Ascending aorta (tissue), 2 donors: ENCODE measurements around the gene NR2F1. TPM values are rescaled to one million over a fixed set of nuclear protein-coding genes. Genes with fewer than 3 reads are reported as not detected.
A peak's percentile ranks its signal among the peaks of the same experiment; 100 is the strongest.

Experiments used
- DNase-seq, 2 donors: peaks; one replicate each; pipeline ENCODE4 v3.0.0-alpha.2; 2019; ENCODE audit warnings: low spot score in 2 of 2
- H3K27ac ChIP-seq, 2 donors: fragments of 200-600 bp; sonication (generic); one replicate each; pipeline ENCODE4 v1.5.1; 2016 to 2017; ENCODE audit warnings: mild to moderate bottlenecking in 1 of 2
- H3K27me3 ChIP-seq: fragments of 200-600 bp; sonication (generic); one replicate; pipeline ENCODE4 v1.5.1; 2017
- H3K36me3 ChIP-seq, 2 donors: fragments of 200-600 bp; sonication (generic); one replicate each; pipeline ENCODE4 v1.5.1; 2016
- H3K4me1 ChIP-seq, 2 donors: fragments of 200-600 bp; sonication (generic); one replicate each; pipeline ENCODE4 v1.5.1; 2016 to 2017; ENCODE audit warnings: mild to moderate bottlenecking in 1 of 2
- H3K4me3 ChIP-seq, 2 donors: fragments of 200-600 bp; sonication (generic); one replicate each; pipeline ENCODE4 v1.5.1; 2016 to 2017; ENCODE audit warnings: mild to moderate bottlenecking in 1 of 2
- H3K9me3 ChIP-seq, 2 donors: fragments of 200-600 bp; sonication (generic); one replicate each; pipeline ENCODE4 v1.5.1; 2016
- intact Hi-C: fragments of 100-400 bp; cut with DNase I; formaldehyde crosslinking; loops from one replicate; pipeline ENCODE4 v1.15.1; 2023
- total RNA-seq: library from RNA; depleted of rRNA; stranded (reverse); fragments of >200 nt; gene quantifications from one replicate; pipeline ENCODE4 v1.1.0, GENCODE V29; 2016
- TF ChIP-seq, protein P1 (sequence below), 3 experiments: fragments of 200-600 bp in 2 of 3; fragments of 450-650 bp in 1 of 3; sonication (generic) in 2 of 3; IDR thresholded peaks; one replicate each; pipeline ENCODE4 v1.5.1; 2016 to 2019; ENCODE audit warnings: antibody characterized with exemption in 3 of 3, mild to moderate bottlenecking in 1 of 3, moderate library complexity in 1 of 3

The NR2F1 gene
- total RNA-seq, 1 donor from 2014 or later = 8.0 TPM

GRCh38 chr5:93576994-93577853, 5.8 kb upstream of the NR2F1 start:
- no peaks in the 10 kb centered on the region for H3K9me3 ChIP-seq
- intact Hi-C loops = no loop called here
- no peak overlapping the region for H3K4me3 ChIP-seq
- H3K36me3 ChIP-seq = no peaks in the 10 kb centered on the region
- H3K27ac ChIP-seq = no peak overlapping the region
- peaks cover 10 to 14% of the 10 kb centered on the region in 2 donors for H3K4me1 ChIP-seq
- H3K27me3 ChIP-seq = peaks cover 8% of the 10 kb centered on the region
- TF ChIP-seq, protein P1, sequence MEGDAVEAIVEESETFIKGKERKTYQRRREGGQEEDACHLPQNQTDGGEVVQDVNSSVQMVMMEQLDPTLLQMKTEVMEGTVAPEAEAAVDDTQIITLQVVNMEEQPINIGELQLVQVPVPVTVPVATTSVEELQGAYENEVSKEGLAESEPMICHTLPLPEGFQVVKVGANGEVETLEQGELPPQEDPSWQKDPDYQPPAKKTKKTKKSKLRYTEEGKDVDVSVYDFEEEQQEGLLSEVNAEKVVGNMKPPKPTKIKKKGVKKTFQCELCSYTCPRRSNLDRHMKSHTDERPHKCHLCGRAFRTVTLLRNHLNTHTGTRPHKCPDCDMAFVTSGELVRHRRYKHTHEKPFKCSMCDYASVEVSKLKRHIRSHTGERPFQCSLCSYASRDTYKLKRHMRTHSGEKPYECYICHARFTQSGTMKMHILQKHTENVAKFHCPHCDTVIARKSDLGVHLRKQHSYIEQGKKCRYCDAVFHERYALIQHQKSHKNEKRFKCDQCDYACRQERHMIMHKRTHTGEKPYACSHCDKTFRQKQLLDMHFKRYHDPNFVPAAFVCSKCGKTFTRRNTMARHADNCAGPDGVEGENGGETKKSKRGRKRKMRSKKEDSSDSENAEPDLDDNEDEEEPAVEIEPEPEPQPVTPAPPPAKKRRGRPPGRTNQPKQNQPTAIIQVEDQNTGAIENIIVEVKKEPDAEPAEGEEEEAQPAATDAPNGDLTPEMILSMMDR (IDR thresholded peaks at IDR 0.05) = no peak
- DNase-seq = no peak

DNA sequence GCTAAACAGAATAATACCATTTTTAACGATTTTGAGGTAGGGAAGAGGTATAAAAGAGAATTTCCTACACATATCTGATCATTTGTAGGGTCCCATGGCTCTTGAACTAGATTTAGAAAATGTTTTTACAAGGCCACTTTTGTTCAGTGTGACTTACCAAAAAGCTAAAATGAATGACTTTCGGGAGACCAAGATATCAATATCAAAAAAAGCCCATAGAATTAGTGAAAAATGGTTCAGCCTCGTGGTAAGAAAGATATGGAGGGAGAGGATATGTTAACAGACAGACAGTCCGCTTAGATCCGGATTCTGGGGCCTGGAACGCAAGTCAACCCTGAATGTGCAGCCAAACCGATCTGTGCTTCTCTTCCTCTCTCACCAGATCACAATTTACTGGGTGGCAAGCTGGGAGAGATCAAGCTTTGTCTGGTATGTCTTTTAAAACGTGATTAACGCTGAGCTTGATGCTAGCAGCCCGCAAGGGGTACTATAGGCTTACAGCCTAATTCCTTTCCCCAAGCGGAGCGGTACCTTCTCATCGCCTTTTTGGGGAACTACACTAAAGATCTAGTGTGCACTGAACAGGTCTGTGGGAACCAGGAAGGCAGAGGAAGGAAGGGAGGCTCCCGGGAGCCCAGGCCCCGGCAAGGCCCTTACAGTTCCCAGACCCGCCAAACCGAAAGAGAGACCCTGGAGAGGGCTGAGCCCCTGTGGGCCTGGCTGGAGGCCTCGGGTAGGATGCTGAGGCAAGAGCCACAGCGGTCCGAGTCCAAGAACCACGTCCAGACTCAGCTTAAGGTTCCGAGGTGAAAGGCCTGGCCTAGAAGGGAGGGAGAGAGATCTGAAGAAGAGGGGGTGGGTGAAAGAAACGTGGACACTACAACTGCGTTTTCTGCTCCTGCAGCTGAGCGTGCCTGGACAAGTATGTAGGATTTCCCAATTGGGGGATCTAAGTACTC, 4.9 kb upstream of the NR2F1 start:
- TF ChIP-seq, protein P1 (IDR thresholded peaks at IDR 0.05) = no peak
- H3K27ac ChIP-seq = no peak overlapping the region
- no peak for DNase-seq
- peak overlapping the region in 1 of 2 donors; percentile 67 for H3K4me3 ChIP-seq
- intact Hi-C loops = no loop called here
- no peaks in the 10 kb centered on the region for H3K9me3 ChIP-seq
- H3K36me3 ChIP-seq = no peaks in the 10 kb centered on the region
- H3K27me3 ChIP-seq = peaks cover 6% of the 10 kb centered on the region
- H3K4me1 ChIP-seq = peaks cover 10 to 18% of the 10 kb centered on the region in 2 donors

GRCh38 chr5:93578813-93579691, 4.0 kb upstream of the NR2F1 start:
- Histone ChIP-seq H3K36me3 (no peaks in the 10 kb centered on the region), H3K9me3 (no peaks in the 10 kb centered on the region), H3K27me3 (peaks cover 6% of the 10 kb centered on the region), H3K4me3 (peak overlapping the region; percentile 67 to 89), H3K4me1 (peaks cover 10 to 23% of the 10 kb centered on the region in 2 donors), H3K27ac (peak overlapping the region in 1 of 2 donors; percentile 3)
- TF ChIP-seq, protein P1 (IDR thresholded peaks at IDR 0.05) = no peak
- intact Hi-C loops = no loop called here
- no peak for DNase-seq

- peak overlapping the region; percentile 67 to 89 for H3K4me3 ChIP-seq
- no peaks in the 10 kb centered on the region for H3K9me3 ChIP-seq
- TF ChIP-seq, protein P1 (IDR thresholded peaks at IDR 0.05) = no peak
- no peak for DNase-seq
- intact Hi-C loops = loop anchor here (1.0 kb wide), 1 partner anchor 220 kb away; no protein-coding TSS in a partner anchor
- peaks cover 10 to 23% of the 10 kb centered on the region in 2 donors for H3K4me1 ChIP-seq
- H3K27ac ChIP-seq = peak overlapping the region in 1 of 2 donors; percentile 3
- H3K27me3 ChIP-seq = peaks cover 6% of the 10 kb centered on the region
- H3K36me3 ChIP-seq = no peaks in the 10 kb centered on the region
Observed at GRCh38 chr5:93579692-93580062, 3.3 kb upstream of the NR2F1 start.
